ENCODE results near the gene HHLA2.
"Not testable (repeated sequence)": the region's sequence is repeated elsewhere in the genome, so short reads cannot be mapped to it uniquely, and the experiment has no call there.

Gene HHLA2

DNA sequence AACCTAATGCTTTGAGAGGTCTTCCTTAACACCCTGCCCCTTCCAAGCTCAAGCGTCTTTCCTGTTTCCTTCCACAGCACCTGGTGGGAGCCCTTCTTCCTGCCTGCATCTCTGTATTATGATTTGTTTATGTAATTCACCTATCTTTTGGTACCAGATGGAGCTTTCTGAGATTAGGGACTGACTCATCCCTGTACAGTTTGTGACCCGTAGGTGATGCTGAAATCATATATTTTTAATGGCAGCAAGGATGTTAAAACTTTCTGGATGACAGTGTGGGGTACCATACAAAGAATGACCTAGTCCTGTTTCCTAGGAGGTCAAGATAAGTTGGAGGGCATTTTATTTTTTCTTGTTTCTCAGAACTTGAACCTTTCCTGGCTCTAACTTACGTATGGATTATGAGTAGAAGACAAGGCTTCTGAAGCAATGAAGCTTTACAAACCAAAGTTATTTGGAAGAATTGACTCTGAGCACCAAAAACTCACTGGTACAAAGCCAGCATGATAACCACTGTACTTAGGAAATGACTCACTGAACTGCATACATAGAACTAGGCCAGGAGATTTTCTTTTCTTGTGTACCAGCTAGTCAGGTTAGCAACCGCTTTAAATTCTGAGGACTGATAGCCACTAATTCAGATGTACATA, 46.6 kb downstream of the HHLA2 start:
- DNase-seq (ENCODE audit: low spot score), result no peak

DNA sequence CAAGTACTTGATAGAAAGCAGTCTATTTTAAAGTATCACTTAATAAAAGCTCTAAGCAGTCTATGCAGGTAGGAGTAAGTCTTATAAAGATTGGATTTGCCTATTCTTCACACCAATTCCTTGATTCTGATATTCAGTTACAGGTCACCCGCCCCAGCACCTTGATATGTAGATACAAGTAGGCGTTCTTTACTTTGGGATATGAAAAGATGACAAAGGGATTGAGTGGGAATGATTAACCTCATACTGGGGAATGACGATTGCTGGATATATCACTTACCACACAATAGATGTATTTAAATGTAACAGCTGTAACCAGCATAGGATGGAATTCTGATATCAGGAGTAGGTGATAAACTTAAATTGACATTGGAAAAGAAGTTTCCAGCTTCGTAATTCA, 47.1 kb downstream of the HHLA2 start:
- no peak for DNase-seq (ENCODE audit: low spot score)

DNA sequence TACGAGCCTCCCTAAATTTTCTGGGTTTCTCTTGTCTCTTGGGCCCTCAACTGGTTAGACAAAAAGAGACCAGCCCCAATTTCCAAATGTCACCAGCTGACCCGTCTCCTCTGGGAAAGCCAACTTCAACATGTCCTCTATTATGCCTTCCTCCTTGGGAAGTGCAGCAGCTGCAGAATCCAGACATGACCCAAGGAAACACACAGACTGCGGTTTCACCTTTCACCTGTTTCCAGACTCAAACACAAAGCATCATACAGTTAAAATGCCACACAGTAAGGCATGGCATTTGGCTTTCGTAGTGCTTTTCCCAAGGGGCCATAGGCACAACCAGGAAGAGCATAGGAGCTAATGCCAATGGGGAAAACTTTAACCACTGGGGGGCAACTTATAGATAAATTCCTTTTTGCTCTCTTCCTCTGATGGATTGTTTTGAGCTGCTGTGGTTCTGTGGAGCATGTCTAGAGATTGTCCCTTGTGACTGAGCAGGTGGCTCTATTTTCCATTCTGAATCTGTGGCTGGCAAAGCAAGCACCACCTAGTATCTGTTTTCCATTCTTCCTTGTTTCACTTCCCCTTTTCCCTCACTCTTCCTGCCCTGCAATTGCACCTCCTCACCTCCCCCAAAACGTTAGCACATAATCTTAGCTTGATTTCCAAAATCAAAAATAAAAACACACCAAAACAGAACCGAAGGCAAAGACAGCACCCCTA, 49.3 kb downstream of the HHLA2 start:
- DNase-seq (ENCODE audit: low spot score), result no peak

DNA sequence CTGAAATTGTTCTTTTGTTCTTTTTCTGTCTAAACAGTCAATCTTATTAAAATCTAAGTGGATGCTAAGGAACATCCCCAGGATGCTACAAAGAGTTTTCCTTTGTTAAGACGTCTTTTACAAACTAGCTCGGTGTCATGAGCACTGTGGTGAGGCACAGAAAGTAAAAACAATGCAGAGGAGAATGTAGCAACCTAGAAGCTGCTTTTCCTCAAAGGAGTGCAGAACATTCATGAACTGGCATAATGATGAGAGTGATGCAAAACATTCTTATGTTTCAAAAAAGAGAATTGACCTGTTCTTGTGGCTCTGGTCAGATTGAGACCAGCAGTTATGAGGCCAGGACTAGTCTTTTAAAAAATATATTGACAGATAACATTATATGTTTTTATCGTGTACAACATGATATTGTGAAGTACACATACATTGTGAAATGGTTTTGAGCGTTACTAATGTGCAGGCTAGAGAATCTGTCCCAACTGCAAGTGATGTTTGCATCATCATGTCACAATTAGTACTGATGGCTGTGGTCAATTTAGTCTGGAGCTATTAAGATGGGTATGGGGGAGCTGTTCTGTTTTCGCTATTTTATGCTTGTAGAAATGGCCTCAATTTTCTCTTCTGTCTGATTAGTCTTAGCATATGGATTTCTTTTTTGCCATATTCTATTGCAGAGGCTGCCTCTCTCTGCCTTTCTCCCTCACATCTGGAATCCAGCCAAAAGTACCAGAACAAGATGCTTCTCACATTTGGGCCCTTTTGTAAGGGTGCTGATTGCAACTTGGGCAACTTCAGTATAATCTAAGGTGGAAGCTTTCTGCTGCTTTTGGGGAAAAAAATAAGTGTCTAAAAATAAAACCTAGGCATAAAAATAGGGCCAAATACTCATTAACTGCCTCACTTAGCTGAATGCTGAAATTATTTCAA, 50.2 kb downstream of the HHLA2 start:
- no peak for DNase-seq (ENCODE audit: low spot score)

DNA sequence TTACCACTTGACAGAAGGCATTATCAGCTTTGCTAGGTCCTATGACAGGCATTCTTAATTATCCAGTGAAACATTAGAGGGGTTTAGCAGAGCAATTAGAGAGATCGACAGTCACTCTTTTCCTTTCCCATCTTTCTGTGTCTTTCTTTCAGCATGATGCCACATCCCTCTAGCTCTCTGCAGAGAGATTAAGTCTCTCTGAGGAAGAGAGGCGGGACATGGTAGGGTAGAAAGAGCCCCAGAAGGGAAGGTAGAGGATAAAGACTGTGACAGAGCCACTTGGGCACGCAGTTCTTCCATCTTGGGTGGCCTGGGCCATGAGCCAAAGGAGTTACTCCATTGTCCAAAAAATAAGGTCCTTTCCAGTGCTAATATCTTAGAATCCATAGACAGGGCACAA, 55.8 kb downstream of the HHLA2 start:
- no peak for DNase-seq (ENCODE audit: low spot score)

DNA sequence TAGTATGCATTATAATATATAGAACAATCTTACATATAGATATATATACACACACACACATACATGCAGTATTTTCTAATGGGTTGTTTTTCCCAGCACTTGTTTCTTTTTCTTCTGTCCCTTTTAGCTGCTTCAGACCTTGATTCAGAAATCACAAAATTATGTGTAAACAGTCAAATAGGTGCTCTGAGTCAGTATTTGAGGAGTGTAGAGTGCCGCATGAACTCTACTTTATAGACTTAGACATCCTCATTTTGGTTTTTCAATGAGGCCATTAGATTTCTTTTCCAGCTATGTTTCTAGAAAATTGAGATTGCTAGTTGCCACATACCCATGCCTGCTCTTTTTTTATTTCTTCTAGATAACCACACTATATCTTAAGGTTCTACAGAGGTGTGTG, 58.2 kb downstream of the HHLA2 start:
- DNase-seq (ENCODE audit: low spot score), result no peak

DNA sequence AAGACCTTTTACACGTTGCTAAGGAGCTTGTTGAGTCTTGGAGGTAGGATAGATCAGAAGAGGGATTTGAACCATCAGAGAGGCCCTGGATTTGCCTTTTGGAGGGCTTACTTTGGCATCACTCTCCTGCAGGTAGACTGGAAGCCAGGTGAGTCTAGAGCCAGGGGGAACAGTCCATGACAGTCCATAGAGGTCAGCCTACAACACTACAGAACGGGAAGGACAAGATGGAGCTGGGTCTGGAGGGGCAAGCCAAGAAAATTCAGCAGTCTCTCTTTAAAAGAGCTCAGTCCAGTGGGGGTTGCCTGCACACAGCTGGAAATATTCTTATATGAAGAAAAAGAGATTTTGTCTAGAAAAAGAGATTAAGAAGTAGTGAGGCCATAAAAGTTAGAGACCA, 60.7 kb downstream of the HHLA2 start:
- no peak for DNase-seq (ENCODE audit: low spot score)

DNA sequence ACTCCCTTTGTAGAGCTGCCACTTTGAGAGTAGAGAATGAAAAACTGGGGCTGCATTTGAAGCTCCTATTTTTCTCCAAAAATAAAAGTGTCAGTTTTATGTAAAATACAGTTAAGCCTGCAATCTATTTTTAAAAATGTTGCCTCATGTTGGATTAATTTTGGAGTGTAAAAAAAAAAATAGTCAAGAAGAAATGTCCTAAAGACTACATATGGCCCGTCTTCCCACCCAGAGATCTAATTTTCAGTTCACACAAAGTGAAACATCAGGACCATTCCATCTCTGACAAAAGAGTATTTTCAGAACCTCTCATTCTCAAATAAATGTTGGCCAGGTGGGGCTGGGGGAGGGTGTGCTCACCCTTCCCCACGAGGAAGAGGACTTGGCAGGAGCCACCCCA, 62.7 kb downstream of the HHLA2 start:
- no peak for DNase-seq (ENCODE audit: low spot score)

DNA sequence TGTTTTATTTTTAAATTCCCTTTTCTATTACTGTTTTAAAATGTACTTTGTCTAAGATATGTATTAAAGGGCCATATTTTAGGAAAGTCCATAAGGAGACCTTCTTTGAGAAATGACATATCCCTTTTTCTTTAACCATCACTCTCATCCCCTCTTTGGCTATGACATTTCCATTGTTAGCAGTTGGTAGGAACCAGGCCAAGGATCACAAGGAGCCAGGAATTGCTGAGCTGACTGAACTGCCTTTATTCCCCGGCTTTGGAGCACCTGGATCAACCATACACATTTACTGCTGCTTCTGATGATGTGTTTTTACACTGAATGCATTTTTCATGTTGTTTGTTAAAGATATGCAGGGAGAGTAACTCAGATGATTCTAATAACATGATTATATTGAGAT, 79.7 kb downstream of the HHLA2 start:
- no peak for DNase-seq (ENCODE audit: low spot score)

DNA sequence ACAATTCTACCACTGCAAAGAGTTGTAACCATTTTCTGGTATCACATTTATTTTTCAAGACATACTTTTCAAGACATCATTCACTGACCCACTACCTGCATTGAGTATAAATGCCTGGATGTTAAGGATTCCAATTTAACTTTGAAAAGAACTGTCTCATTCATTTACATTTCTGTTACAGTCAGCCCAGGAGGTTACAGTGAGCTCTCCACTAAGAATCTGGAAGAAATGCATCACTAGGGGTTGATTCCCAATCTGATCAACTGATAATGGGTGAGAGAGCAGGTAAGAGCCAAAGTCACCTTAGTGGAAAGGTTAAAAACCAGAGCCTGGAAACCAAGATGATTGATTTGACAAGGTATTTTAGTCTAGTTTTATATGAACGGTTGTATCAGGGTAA, 81.0 kb downstream of the HHLA2 start:
- DNase-seq (ENCODE audit: low spot score), result no peak

DNA sequence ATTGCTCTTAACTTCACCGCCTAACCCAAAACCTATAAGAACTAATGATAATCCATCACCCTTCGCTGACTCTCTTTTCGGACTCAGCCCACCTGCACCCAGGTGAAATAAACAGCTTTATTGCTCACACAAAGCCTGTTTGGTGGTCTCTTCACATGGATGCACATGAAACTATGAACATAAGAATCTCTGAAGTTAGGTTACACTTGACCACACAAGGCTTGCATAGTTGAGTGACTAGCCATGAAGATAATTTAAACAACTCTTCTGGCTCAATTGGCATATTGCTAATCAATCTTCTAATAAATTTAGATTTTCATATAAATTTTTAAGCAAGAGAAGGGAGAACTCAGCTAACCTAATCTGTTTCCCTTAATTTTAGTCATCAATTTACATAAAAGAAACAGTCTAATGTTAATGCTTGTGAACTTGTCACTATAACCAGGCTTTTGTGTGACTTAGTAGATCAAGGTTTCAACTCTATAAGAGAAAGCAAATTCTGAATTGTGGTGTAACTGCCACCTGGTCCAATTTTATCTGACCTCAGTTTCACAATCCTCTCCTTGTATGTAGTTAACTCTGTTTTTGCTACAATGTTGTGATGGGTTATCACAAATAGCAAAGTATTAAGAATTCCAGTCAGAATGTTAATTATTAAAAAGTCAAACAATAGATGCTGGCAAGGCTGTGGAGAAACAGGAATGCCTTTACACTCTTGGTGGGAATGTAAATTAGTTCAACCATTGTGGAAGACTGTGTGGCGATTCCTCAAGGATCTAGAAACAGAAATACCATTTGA, 82.0 kb downstream of the HHLA2 start:
- DNase-seq (ENCODE audit: low spot score), result no peak

DNA sequence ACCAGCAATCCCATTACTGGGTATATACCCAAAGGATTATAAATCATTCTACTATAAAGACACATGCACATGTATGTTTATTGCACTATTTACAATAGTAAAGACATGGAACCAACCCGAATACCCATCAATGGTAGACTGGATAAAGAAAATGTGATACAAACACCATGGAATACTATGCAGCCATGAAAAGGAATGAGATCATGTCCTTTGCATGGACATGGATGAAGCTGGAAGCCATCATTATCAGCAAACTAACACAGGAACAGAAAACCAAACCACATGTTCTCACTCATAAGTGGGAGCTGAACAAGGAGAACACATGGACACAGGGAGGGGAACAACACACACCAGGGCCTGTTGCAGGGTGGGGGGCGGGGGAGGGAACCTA, 82.6 kb downstream of the HHLA2 start:
- not testable (repeated sequence) for DNase-seq (ENCODE audit: low spot score)

DNA sequence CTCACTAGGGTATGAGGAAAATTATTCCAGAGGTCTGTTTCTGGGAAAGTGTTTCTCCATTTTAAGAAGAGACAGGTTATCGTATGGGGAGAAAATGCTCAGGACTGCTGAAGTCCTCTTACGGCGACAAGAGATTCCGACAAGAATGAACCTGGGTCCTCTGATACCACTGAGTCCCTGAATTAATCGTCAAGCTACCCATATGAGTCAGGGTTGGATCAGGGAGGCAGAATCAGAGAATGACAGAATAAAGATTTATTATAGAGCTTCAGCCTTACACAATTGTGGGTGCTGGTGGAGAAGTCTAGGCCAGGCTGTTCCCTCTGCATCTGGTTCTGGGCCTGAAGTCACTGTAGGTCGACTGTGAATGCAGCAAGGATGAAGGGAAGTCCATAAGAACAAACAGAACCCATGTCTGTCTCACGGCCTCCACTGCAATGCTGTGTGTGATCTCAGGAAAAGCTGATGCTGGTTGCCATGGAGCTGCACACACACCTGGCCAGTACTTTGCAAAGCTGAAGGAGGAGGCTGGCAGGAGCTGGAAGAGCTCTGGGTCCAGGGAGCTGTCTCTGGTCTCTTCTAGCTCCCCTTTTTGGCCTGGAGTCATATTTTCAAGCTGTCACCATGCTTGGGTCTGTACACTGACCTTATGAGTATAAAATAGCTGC, 83.9 kb downstream of the HHLA2 start:
- no peak for DNase-seq (ENCODE audit: low spot score)

DNA sequence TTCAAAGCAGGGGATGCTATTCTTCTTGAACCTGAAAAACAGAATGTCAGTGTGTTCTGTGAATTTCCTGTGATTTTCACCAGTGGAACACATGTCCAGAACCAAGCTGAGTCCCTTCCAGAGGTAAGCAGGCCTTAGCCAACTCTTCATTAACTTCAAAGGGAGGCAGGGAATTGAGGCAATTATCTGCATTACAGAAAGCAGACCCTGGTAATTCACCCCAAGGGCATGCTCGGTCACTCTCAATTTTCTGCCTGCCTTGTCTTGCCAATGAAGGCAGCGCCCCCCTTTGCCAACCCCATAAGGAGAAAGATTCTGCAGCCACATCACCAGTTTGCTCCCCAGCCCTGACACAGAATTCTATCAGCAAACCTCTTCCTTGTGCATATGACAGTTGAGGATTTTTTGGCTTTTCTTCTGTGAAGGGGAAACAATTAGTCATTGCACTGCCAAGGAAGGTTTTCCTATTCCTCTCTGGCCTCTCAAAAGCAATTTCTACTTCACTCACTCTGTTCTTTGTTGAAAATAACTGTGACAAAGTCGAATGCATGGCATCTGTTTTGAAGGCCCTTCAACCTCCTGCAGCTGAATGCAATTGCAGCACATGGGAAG, 85.3 kb downstream of the HHLA2 start:
- no peak for DNase-seq (ENCODE audit: low spot score)

DNA sequence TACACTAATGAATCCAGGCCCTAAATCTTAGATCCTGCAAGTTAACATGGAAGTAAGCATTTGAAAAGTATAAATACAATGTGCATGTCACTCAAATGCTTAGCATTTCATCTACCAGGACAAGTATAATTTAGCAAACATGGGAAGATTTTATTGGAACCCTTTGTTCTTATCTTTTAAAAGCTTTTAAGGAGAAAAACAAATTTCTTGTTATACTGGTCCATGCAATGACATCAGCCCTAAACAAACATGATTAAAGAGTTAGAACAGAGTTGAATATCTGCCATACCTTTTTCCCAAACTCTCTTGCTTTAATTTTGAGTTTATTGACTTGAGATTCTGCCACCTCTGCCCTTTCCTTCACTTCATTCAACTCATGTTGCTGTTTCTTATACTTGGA, 87.0 kb downstream of the HHLA2 start:
- DNase-seq (ENCODE audit: low spot score), result no peak

DNA sequence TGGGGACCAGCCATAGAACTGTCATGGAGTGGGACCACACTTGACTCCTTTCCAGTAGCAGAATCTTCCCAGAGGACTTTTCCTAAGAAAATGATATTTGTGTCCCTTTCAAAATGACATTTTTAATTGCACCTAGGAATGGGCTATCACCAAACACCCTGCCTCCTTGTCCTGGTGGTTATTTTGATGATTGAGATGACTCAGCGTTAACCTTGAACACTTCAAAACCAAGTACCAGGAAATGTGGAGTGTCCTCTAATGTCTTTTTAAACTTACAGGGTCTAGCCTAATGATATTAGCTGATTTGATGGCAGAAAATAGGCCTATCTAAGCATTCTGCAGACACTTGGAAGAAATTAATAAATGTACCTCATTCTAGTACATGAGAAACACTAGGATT, 90.7 kb downstream of the HHLA2 start:
- DNase-seq (ENCODE audit: low spot score), result no peak

DNA sequence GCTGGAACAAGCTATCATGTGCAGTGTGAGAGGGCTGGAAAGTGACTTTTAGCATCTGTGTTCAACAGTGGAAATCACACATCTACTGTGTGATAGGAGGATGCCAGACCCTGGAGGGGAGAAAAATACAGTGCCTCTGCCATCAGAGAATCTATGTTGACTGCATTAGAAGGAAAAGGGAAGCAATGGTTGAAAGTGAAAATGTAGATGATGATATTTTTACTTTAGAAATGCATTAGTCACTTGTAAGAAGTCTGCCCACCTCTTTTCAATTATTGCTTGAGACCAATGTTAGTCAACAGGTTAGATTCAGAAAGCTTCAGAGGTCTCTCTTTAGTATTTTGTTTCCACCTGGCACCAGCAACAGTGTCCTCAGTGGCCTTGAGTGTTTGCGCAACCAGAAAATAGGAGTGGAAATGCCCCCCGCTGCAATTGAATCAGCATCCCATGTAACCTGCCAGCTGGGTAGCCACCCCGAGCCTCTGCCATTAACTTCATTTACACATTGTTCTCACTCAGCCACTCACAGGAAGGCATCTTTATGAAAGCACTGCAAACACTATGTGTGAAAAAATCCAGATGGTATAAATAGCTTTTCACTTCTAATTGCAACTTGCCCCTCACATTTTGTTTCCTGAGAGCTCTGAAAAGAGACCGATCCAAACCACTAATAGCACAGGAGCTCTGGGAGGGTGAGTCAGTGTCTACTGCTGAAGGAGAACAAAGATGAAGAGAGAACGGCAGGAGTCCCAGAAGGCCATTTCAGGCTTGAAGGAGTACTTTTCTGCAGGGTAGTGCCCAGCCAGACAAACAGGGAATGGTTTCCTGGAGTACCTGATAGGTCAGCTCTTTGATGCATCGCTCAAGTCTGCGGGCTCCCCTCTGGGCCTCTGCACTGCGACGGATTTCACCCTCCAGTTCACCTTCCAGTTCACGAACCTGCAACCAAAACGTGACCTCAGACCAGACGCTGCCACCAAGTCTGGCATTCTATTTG, 92.1 kb downstream of the HHLA2 start:
- no peak for DNase-seq (ENCODE audit: low spot score)

DNA sequence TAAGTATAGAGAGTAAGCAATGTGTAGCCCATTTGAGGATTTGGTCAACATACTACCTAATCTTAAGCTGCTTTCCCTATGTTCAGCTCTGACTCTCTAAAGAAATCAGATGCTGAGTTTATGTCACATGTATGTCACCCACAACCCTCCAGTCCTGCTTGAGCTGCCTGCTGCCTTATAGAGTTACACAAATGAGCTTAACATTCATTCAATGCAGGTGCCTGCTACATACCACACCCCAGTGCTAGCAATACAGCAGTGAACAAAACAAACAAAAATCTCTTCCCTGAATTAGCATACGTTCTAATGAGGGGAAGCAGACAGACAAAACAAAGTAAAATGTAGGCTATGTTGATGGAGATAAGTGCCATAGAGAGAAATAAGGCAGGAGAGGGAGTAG, 93.0 kb downstream of the HHLA2 start:
- DNase-seq (ENCODE audit: low spot score), result no peak

DNA sequence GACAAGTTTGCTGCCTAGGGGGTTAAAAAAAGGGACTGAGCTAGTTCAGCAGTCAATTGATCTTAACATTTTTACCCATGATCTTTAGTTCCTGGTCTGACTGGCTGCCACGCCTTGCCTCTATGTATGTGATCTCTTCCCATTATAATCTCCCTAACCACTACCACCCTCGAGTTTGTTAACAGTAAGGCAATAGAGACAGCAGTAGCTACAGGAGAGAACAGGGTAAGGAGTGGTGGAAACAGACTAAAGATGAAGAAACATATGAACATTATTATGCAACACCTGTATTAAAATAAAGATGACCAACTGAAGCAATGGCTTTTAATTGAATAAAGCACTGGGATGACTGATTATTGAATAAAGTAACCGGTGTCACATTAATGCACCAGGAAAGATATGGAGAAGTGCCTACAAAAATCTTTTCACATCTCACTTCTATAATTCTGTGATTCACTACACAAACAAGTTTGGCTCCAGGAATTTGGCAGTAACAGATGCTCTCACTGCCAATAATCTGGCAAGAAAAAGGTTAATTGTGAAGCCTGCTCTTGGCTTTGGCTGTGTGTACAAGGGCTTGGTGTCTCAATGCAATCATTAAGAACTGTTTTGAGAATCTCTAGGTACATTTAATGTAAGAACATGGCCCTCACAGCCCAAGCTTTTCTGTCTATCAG, 95.7 kb downstream of the HHLA2 start:
- DNase-seq (ENCODE audit: low spot score), result no peak
